Measurements from ENCODE around the gene WIPF1. TPM values are rescaled to one million over a fixed set of nuclear protein-coding genes. Genes with fewer than 3 reads are reported as not detected.

WIPF1 gene
- polyA plus RNA-seq, 2 of the 4 experiments (the other 2 are of a cell fraction): 16.4 to 20.1 TPM

DNA sequence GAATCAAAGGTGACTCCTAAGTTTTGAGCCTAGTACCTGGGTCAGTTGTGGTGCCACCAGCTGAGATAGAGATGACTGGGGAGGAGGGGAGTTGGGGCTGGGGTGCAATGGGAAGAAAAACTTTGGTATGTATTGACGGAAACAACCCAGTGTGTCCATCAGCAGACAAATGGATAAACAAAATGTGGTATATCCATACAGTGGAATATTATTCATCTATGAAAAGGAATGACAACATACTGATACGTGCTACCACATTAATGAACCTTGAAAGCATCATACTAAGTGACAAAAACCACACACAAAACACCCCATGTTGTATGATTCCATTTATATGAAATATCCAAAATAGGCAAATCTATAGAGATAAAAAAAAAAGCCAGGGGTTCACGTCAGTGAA lies 69.6 kb downstream of the WIPF1 start:
- WGBS (ENCODE audit: missing lambda C conversion rate): 39% methylated on average over 3 of the region's 3 CpGs
- TF ChIP-seq POLR2AphosphoS2 (conservative IDR thresholded peaks at IDR 0.05; ENCODE audit: low read length) (no peak), FOXS1 (CRISPR knock-in tag; IDR thresholded peaks at IDR 0.05) (no peak), USF2 (IDR thresholded peaks at IDR 0.05) (no peak), ZC3H11A (IDR thresholded peaks at IDR 0.05) (no peak), EHMT2 (IDR thresholded peaks at IDR 0.05; ENCODE audit: low read depth) (no peak), RFX5 (IDR thresholded peaks at IDR 0.05) (no peak), HDAC2 (IDR thresholded peaks at IDR 0.05) (no peak), BHLHE40 (IDR thresholded peaks at IDR 0.05; ENCODE audit: low read depth, low read length) (no peak), HOXB5 (CRISPR knock-in tag; IDR thresholded peaks at IDR 0.05) (no peak), HEYL (CRISPR knock-in tag; IDR thresholded peaks at IDR 0.05) (no peak)
- TF ChIP-seq, protein P1, sequence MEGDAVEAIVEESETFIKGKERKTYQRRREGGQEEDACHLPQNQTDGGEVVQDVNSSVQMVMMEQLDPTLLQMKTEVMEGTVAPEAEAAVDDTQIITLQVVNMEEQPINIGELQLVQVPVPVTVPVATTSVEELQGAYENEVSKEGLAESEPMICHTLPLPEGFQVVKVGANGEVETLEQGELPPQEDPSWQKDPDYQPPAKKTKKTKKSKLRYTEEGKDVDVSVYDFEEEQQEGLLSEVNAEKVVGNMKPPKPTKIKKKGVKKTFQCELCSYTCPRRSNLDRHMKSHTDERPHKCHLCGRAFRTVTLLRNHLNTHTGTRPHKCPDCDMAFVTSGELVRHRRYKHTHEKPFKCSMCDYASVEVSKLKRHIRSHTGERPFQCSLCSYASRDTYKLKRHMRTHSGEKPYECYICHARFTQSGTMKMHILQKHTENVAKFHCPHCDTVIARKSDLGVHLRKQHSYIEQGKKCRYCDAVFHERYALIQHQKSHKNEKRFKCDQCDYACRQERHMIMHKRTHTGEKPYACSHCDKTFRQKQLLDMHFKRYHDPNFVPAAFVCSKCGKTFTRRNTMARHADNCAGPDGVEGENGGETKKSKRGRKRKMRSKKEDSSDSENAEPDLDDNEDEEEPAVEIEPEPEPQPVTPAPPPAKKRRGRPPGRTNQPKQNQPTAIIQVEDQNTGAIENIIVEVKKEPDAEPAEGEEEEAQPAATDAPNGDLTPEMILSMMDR (IDR thresholded peaks at IDR 0.05): no peak
- no peak overlapping the region for H3K27ac ChIP-seq
- ATAC-seq (no peak), FAIRE-seq (no peak), DNase-seq (ENCODE audit: low read depth in 1 of 2, low spot score in 1 of 2) (no peak)
- H3K4me3 ChIP-seq: no peak overlapping the region
- no peak overlapping the region for H3K4me2 ChIP-seq
- CTCF ChIA-PET: interaction anchor here (0.6 to 2.0 kb wide), 3 partner anchors 11 to 65 kb away, joined by 3 to 6 read pairs (median 4); no protein-coding TSS in a partner anchor
- H3K9me3 ChIP-seq: peaks cover 7% of the 10 kb centered on the region
- H3K4me1 ChIP-seq: peaks cover 7% of the 10 kb centered on the region; the same call in 2 of the 3 replicates
- POLR2A ChIA-PET: no interaction called here

GRCh38 chr2:174527101-174527721 lies 70.4 kb downstream of the WIPF1 start:
- 51% methylated on average over 3 of the region's 3 CpGs for whole genome bisulfite sequencing (ENCODE audit: missing lambda C conversion rate)
- no peak overlapping the region for H3K4me3 ChIP-seq
- DNase-seq (ENCODE audit: low read depth in 1 of 2, low spot score in 1 of 2) (no peak), FAIRE-seq (no peak), ATAC-seq (no peak)
- peaks cover 6% of the 10 kb centered on the region; the same call in 2 of the 3 replicates for H3K4me1 ChIP-seq
- ChIA-PET POLR2A (no interaction called here), CTCF (interaction anchor here (0.9 to 2.0 kb wide), 3 partner anchors 8 to 65 kb away, joined by 3 to 6 read pairs (median 4); no protein-coding TSS in a partner anchor)
- H3K27ac ChIP-seq: no peak overlapping the region
- H3K4me2 ChIP-seq: no peak overlapping the region
- TF ChIP-seq HOXB13 (CRISPR knock-in tag; IDR thresholded peaks at IDR 0.05; ENCODE audit: low read depth): no peak
- TF ChIP-seq MAZ (IDR thresholded peaks at IDR 0.05; ENCODE audit: borderline replicate concordance, low read depth, low read length): no peak
- no peak for TF ChIP-seq ZFP36 (IDR thresholded peaks at IDR 0.05; ENCODE audit: borderline replicate concordance, partially characterized antibody)
- TF ChIP-seq NFE2L2 (conservative IDR thresholded peaks at IDR 0.05; ENCODE audit: low read length): no peak
- no peak for TF ChIP-seq HOXA7 (CRISPR knock-in tag; IDR thresholded peaks at IDR 0.05)
- TF ChIP-seq, protein P2, sequence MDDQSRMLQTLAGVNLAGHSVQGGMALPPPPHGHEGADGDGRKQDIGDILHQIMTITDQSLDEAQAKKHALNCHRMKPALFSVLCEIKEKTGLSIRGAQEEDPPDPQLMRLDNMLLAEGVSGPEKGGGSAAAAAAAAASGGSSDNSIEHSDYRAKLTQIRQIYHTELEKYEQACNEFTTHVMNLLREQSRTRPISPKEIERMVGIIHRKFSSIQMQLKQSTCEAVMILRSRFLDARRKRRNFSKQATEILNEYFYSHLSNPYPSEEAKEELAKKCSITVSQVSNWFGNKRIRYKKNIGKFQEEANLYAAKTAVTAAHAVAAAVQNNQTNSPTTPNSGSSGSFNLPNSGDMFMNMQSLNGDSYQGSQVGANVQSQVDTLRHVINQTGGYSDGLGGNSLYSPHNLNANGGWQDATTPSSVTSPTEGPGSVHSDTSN (IDR thresholded peaks at IDR 0.05): no peak
- TF ChIP-seq KDM5A (IDR thresholded peaks at IDR 0.05): no peak
- no peak for TF ChIP-seq NR3C1 (IDR thresholded peaks at IDR 0.05)
- no peak for TF ChIP-seq SREBF2 (IDR thresholded peaks at IDR 0.05)
- TF ChIP-seq, protein P3, sequence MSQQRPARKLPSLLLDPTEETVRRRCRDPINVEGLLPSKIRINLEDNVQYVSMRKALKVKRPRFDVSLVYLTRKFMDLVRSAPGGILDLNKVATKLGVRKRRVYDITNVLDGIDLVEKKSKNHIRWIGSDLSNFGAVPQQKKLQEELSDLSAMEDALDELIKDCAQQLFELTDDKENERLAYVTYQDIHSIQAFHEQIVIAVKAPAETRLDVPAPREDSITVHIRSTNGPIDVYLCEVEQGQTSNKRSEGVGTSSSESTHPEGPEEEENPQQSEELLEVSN (IDR thresholded peaks at IDR 0.05; ENCODE audit: borderline replicate concordance, low read depth): no peak
- TF ChIP-seq RAD21 (conservative IDR thresholded peaks at IDR 0.05 in 1 of 2, IDR thresholded peaks at IDR 0.05 in 1 of 2): no peak
- TF ChIP-seq TFCP2L1 (CRISPR knock-in tag; IDR thresholded peaks at IDR 0.05): no peak
- peaks cover 7% of the 10 kb centered on the region for H3K9me3 ChIP-seq

All from A549 (cell line).